Epithelial cell of esophagus (primary cell): Measurements from ENCODE around the gene NKX6-1.

Experiments used
- DNase-seq: peaks from one replicate; pipeline ENCODE4 v3.0.0; 2010; ENCODE audit warnings: low read depth
- H3K4me3 ChIP-seq: 2 replicates; pipeline ENCODE4 v1.5.1; 2011; ENCODE audit warnings: mild to moderate bottlenecking, low read length, control low read depth
- CTCF ChIP-seq: IDR thresholded peaks from 2 replicates; pipeline ENCODE4 v1.5.1; 2011; ENCODE audit warnings: low read depth, mild to moderate bottlenecking, low read length, control low read depth, inconsistent platforms; ENCODE audit not compliant: insufficient read depth; ENCODE audit errors: missing control alignments

Gene NKX6-1

GRCh38 chr4:84491481-84491880 is 7.6 kb downstream of the NKX6-1 start:
- no peak for DNase-seq
- no peak for TF ChIP-seq CTCF
- H3K4me3 ChIP-seq: no peak overlapping the region

- no peak for TF ChIP-seq CTCF
- DNase-seq: no peak
- no peak overlapping the region for H3K4me3 ChIP-seq
Measured at GRCh38 chr4:84490663-84491062, 8.4 kb downstream of the NKX6-1 start.

- DNase-seq: no peak
- no peak overlapping the region for H3K4me3 ChIP-seq
- no peak for TF ChIP-seq CTCF
Measured at GRCh38 chr4:84484236-84484635, 14.9 kb downstream of the NKX6-1 start.

- TF ChIP-seq CTCF: no peak
- no peak for DNase-seq
- no peak overlapping the region for H3K4me3 ChIP-seq
Measured at GRCh38 chr4:84483688-84484087, 15.4 kb downstream of the NKX6-1 start.

GRCh38 chr4:84482564-84483563 is 16.2 kb downstream of the NKX6-1 start:
- TF ChIP-seq CTCF: peak; percentile 46
- peak; percentile 58 for DNase-seq
- no peak overlapping the region for H3K4me3 ChIP-seq

- H3K4me3 ChIP-seq: no peak overlapping the region
- no peak for TF ChIP-seq CTCF
- no peak for DNase-seq
Measured at GRCh38 chr4:84481860-84482245, 17.2 kb downstream of the NKX6-1 start.
